Measurements from ENCODE around the gene QRICH1.

QRICH1 gene

DNA sequence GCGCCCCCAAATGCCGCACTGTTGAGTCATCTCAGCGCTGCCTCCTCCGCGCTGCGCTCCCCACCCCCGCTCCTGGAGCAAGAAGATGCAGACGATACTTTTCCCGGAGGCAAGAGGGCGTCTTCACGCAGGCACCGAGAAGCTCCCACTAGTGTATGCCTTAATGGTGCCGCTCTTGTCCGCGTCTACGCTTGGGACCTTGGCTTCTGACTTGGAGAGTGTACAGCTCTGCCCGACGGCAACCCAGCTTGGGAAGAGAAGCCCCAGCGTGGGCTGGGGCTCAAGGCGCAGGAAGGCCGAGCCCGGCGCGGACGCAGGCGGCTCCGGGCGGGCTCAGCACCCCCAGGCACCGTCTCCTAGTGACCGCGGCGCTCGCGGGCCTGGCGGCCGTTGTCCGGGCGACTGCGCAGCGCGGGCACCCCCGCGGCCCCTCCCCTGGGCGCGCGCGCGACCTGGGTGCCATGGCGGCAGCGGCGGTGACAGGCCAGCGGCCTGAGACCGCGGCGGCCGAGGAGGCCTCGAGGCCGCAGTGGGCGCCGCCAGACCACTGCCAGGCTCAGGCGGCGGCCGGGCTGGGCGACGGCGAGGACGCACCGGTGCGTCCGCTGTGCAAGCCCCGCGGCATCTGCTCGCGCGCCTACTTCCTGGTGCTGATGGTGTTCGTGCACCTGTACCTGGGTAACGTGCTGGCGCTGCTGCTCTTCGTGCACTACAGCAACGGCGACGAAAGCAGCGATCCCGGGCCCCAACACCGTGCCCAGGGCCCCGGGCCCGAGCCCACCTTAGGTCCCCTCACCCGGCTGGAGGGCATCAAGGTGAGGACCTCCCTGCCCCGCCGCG lies 103.9 kb downstream of the QRICH1 start, which contains the start of gene P4HTM:
P4HTM (plus strand) TSS at position 446 of the 840 bp plus-strand sequence; CDS start at position 462, 16 bp downstream.
- TF ChIP-seq REST (IDR thresholded peaks at IDR 0.05; ENCODE audit: low read depth), result no peak
- peak; percentile 82 for TF ChIP-seq TEAD4 (IDR thresholded peaks at IDR 0.05)
- TF ChIP-seq ZBTB7A (IDR thresholded peaks at IDR 0.05; ENCODE audit: low read depth), result peak; percentile 39; the same call in 1 of the 2 replicates
- no peak for TF ChIP-seq CREB1 (IDR thresholded peaks at IDR 0.05; ENCODE audit: low read depth)
- no peak; the same call in 1 of the 2 replicates for TF ChIP-seq TAF1 (IDR thresholded peaks at IDR 0.05; ENCODE audit: low read depth)
- TF ChIP-seq TCF12 (IDR thresholded peaks at IDR 0.05; ENCODE audit: low read depth), result peak; percentile 21; the same call in 1 of the 2 replicates
- peak; percentile 5; the same call in 1 of the 2 replicates for TF ChIP-seq EP300 (IDR thresholded peaks at IDR 0.05; ENCODE audit: borderline replicate concordance)
- peak; percentile 78 for TF ChIP-seq YY1 (IDR thresholded peaks at IDR 0.05; ENCODE audit: low read depth)
- no peak for TF ChIP-seq CEBPB (IDR thresholded peaks at IDR 0.05)
- peak; percentile 12; the same call in 1 of the 2 replicates for TF ChIP-seq RAD21 (IDR thresholded peaks at IDR 0.05; ENCODE audit: low read depth)
- peak; percentile 90 for TF ChIP-seq EGR1 (IDR thresholded peaks at IDR 0.05)
- TF ChIP-seq, protein P1, sequence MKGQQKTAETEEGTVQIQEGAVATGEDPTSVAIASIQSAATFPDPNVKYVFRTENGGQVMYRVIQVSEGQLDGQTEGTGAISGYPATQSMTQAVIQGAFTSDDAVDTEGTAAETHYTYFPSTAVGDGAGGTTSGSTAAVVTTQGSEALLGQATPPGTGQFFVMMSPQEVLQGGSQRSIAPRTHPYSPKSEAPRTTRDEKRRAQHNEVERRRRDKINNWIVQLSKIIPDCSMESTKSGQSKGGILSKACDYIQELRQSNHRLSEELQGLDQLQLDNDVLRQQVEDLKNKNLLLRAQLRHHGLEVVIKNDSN (IDR thresholded peaks at IDR 0.05), result no peak; the same call in 1 of the 2 replicates
- TF ChIP-seq MAX (IDR thresholded peaks at IDR 0.05), result no peak; the same call in none of the 2 replicates
- TF ChIP-seq FOXM1 (IDR thresholded peaks at IDR 0.05; ENCODE audit: borderline replicate concordance, low read depth), result no peak

- TF ChIP-seq NFIC (IDR thresholded peaks at IDR 0.05) (no peak), ZBTB7A (IDR thresholded peaks at IDR 0.05; ENCODE audit: low read depth) (0 out of 2 replicates have a peak, but pooled peaks have one; percentile 46), MAX (IDR thresholded peaks at IDR 0.05) (peak; percentile 92)
Measured at GRCh38 chr3:48989126-48989795, 104.6 kb downstream of the QRICH1 start.

DNA sequence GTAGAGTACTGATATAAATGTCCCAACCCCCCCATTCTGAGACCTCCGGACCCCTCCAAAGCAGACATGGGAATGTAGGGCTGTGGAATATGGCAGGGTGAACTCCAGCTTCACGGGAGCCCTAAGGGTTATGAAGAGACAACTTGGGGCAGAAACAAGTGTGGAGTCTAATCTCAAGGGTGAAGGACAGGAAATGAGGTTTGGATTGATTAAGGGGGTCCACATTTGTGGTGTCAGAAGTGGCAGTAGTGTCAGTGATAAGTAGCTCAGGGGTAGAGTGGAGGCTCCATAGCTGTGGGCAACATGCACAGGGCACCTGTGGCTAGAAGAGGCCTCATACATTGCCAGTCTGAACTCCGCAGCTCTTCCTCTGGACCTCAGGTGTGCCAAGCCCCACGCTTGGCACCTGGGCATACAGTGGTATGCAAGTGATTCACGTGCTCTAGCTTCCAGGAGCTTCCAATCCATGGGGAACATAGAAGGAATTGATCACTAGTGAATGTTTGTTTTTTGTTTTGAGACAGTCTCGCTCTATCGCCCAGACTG lies 108.0 kb downstream of the QRICH1 start:
- TF ChIP-seq FOXM1 (IDR thresholded peaks at IDR 0.05; ENCODE audit: borderline replicate concordance, low read depth) (no peak), TCF12 (IDR thresholded peaks at IDR 0.05; ENCODE audit: low read depth) (no peak), YY1 (IDR thresholded peaks at IDR 0.05; ENCODE audit: low read depth) (no peak), TEAD4 (IDR thresholded peaks at IDR 0.05) (no peak), RAD21 (IDR thresholded peaks at IDR 0.05; ENCODE audit: low read depth) (no peak), CEBPB (IDR thresholded peaks at IDR 0.05) (no peak), NFIC (IDR thresholded peaks at IDR 0.05) (no peak), ZBTB7A (IDR thresholded peaks at IDR 0.05; ENCODE audit: low read depth) (no peak), TAF1 (IDR thresholded peaks at IDR 0.05; ENCODE audit: low read depth) (no peak), EP300 (IDR thresholded peaks at IDR 0.05; ENCODE audit: borderline replicate concordance) (no peak), MAX (IDR thresholded peaks at IDR 0.05) (no peak), CREB1 (IDR thresholded peaks at IDR 0.05; ENCODE audit: low read depth) (no peak), EGR1 (IDR thresholded peaks at IDR 0.05) (no peak), REST (IDR thresholded peaks at IDR 0.05; ENCODE audit: low read depth) (no peak)
- TF ChIP-seq, protein P1 (IDR thresholded peaks at IDR 0.05), result no peak

DNA sequence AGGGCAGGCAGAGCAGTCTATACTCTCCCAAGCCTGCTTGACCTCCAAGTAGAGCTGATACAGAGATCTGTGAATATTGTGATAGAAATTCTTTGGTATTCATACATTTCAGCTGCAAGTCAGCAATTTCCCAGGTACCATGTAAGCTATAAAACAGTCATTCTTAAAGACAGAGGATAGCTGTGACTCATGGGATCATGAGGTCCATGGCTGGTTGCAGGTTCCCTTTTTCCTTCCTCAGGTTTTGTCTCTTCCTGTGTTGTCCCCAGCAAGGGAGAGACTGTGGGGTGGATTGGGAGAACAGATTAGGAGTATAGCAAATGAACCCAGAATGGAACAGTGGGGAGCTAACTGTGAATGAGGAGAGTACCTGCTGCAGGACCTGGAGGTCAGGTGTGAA lies 109.2 kb downstream of the QRICH1 start:
- TF ChIP-seq TEAD4 (IDR thresholded peaks at IDR 0.05) (no peak), MAX (IDR thresholded peaks at IDR 0.05) (no peak), ZBTB7A (IDR thresholded peaks at IDR 0.05; ENCODE audit: low read depth) (no peak), TAF1 (IDR thresholded peaks at IDR 0.05; ENCODE audit: low read depth) (no peak), YY1 (IDR thresholded peaks at IDR 0.05; ENCODE audit: low read depth) (no peak), REST (IDR thresholded peaks at IDR 0.05; ENCODE audit: low read depth) (no peak), RAD21 (IDR thresholded peaks at IDR 0.05; ENCODE audit: low read depth) (no peak), TCF12 (IDR thresholded peaks at IDR 0.05; ENCODE audit: low read depth) (no peak), NFIC (IDR thresholded peaks at IDR 0.05) (no peak), EP300 (IDR thresholded peaks at IDR 0.05; ENCODE audit: borderline replicate concordance) (no peak), FOXM1 (IDR thresholded peaks at IDR 0.05; ENCODE audit: borderline replicate concordance, low read depth) (no peak), EGR1 (IDR thresholded peaks at IDR 0.05) (no peak), CEBPB (IDR thresholded peaks at IDR 0.05) (no peak), CREB1 (IDR thresholded peaks at IDR 0.05; ENCODE audit: low read depth) (no peak)
- TF ChIP-seq, protein P1 (IDR thresholded peaks at IDR 0.05), result no peak

All from Ishikawa (cell line).